NT2/D1 (cell line): ENCODE results near the gene AK9.

Experiments used
- DNase-seq: peaks from one replicate; pipeline ENCODE4 v3.0.0-alpha.2; 2011; ENCODE audit warnings: low read depth, low spot score
- H3K27me3 ChIP-seq: 2 replicates; pipeline ENCODE4 v1.6.0; 2011; ENCODE audit warnings: mild to moderate bottlenecking; ENCODE audit not compliant: insufficient read length, insufficient read depth
- H3K36me3 ChIP-seq: 2 replicates; pipeline ENCODE4 v1.6.1; 2011; ENCODE audit warnings: mild to moderate bottlenecking, low read length, mixed read lengths; ENCODE audit not compliant: insufficient read depth, insufficient read length
- H3K4me1 ChIP-seq: 2 replicates; pipeline ENCODE4 v1.5.1; 2011; ENCODE audit not compliant: insufficient read depth, insufficient read length
- H3K4me3 ChIP-seq: 2 replicates; pipeline ENCODE4 v1.5.1; 2011; ENCODE audit warnings: low read depth; ENCODE audit not compliant: insufficient read length
- H3K9ac ChIP-seq: 2 replicates; pipeline ENCODE4 v1.6.0; 2011; ENCODE audit warnings: low read depth; ENCODE audit not compliant: insufficient read length
- H3K9me3 ChIP-seq: 2 replicates; pipeline ENCODE4 v1.5.1; 2011; ENCODE audit warnings: mild to moderate bottlenecking, low read length; ENCODE audit not compliant: insufficient read depth
- SUZ12 ChIP-seq: IDR thresholded peaks from 2 replicates; pipeline ENCODE4 v1.6.1; 2011; ENCODE audit not compliant: insufficient read length, insufficient read depth; ENCODE audit errors: extremely low read depth
- YY1 ChIP-seq: IDR thresholded peaks from 2 replicates; pipeline ENCODE4 v1.6.1; 2011; ENCODE audit not compliant: insufficient read length, insufficient read depth
- ZNF274 ChIP-seq: IDR thresholded peaks from 2 replicates; pipeline ENCODE4 v1.6.1; 2011; ENCODE audit warnings: mild to moderate bottlenecking, low read depth, low read length

Gene AK9

GRCh38 chr6:109514946-109515345 is 176.1 kb downstream of the AK9 start:
- Histone ChIP-seq H3K4me3 (no peak overlapping the region), H3K4me1 (no peaks in the 10 kb centered on the region), H3K9me3 (peaks cover 22% of the 10 kb centered on the region), H3K9ac (no peak overlapping the region), H3K36me3 (no peaks in the 10 kb centered on the region), H3K27me3 (no peaks in the 10 kb centered on the region)
- TF ChIP-seq YY1, result no peak
- TF ChIP-seq ZNF274, result no peak
- no peak for TF ChIP-seq SUZ12
- no peak for DNase-seq

DNA sequence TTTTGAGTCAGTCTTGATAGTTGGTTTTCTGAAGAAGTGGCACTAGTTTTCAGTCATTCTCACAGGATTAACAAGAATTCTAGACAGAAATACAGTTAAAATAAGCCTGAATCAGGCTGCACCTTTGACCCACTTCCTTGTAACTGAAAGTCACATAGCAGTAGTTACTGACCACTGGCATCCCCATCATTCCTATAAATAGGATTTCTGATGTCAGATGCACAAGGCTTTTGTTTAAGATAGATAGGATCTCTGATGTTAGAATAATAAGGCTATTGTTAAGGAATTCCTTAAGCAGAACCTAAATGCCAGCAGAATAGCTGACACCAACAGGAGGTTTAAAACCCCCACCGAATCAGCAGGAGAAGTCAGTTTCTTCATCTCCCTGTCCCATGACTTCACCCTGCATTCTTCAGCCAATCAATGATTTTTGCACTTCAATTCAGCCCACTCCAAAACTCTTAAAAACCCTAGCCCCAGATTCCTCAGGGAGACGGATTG is 177.4 kb downstream of the AK9 start:
- no peak for TF ChIP-seq YY1
- TF ChIP-seq SUZ12, result no peak
- TF ChIP-seq ZNF274, result no peak
- H3K27me3 ChIP-seq, result no peaks in the 10 kb centered on the region
- H3K36me3 ChIP-seq, result no peaks in the 10 kb centered on the region
- no peak overlapping the region for H3K4me3 ChIP-seq
- H3K4me1 ChIP-seq, result peaks cover under 1% of the 10 kb centered on the region
- peak; percentile 75 for DNase-seq
- H3K9ac ChIP-seq, result no peak overlapping the region
- H3K9me3 ChIP-seq, result peaks cover 30% of the 10 kb centered on the region

- DNase-seq, result no peak
- Histone ChIP-seq H3K4me3 (no peak overlapping the region), H3K9ac (no peak overlapping the region), H3K27me3 (no peaks in the 10 kb centered on the region), H3K9me3 (peaks cover 30% of the 10 kb centered on the region), H3K36me3 (no peaks in the 10 kb centered on the region), H3K4me1 (peaks cover 2% of the 10 kb centered on the region)
- TF ChIP-seq YY1 (no peak), SUZ12 (no peak), ZNF274 (no peak)
Measured at GRCh38 chr6:109512271-109512817, 178.7 kb downstream of the AK9 start.

- Histone ChIP-seq H3K9me3 (peaks cover 30% of the 10 kb centered on the region), H3K4me1 (peaks cover 2% of the 10 kb centered on the region), H3K4me3 (no peak overlapping the region), H3K9ac (no peak overlapping the region), H3K27me3 (no peaks in the 10 kb centered on the region), H3K36me3 (no peaks in the 10 kb centered on the region)
- DNase-seq, result no peak
- no peak for TF ChIP-seq ZNF274
- no peak for TF ChIP-seq YY1
- TF ChIP-seq SUZ12, result no peak
Measured at GRCh38 chr6:109511832-109512231, 179.2 kb downstream of the AK9 start.

DNA sequence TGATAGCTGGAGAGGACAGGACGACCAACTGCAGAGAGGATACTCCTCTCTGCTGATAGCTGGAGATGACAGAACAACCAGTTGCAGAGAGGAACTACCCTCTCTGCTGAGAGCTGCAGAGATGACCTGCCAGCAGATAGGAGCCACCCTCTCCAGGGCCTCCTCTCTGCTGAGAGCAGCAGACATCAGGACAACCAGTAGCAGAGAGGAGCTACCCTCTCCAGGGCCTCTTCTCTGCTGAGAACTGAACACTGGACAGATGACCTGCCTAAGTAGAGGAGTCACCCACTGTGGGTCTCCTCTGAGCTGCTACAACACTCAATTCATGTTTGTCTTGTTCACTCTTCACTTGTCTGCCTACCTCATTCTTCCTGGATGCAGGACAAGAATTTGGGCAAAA is 180.6 kb downstream of the AK9 start:
- no peaks in the 10 kb centered on the region for H3K36me3 ChIP-seq
- TF ChIP-seq SUZ12 (no peak), YY1 (no peak), ZNF274 (no peak)
- H3K4me3 ChIP-seq, result no peak overlapping the region
- H3K27me3 ChIP-seq, result no peaks in the 10 kb centered on the region
- DNase-seq, result no peak
- H3K9ac ChIP-seq, result no peak overlapping the region
- peaks cover 30% of the 10 kb centered on the region for H3K9me3 ChIP-seq
- H3K4me1 ChIP-seq, result peaks cover 2% of the 10 kb centered on the region

DNA sequence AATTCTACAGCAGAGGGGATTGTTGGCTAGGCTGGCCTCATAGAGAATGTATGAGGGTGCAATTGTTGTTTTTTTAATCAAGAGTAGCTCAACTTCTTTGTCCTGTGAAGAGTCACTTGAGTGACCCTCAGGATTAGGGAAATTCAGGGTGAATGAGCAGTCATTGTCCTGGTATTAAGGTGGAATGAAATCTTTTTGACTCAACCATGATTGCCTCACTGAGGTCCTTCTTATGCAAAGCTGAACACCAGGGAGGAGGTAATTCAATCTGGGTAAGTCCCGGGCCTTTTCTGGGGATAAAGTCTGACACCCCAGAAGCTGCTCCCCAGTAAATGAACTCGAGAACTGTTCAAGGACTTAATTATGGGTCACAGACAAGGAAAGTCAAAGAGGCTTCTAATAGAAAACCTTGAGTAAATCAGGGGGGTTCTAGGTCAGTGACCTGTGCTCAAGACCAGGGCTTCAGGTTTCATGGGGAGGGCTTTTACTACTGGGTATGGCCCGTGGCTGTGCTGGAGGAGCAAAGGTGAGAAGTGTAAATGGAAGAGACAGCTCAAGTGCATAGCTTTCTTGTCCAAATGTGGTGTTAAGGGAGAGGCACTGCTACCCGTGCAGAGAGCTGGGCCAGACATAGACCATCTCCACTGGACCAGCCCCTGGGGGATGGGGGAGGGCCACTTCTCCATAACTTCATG is 182.7 kb downstream of the AK9 start:
- H3K4me1 ChIP-seq, result peaks cover 2% of the 10 kb centered on the region
- no peaks in the 10 kb centered on the region for H3K27me3 ChIP-seq
- H3K9me3 ChIP-seq, result peaks cover 30% of the 10 kb centered on the region
- no peaks in the 10 kb centered on the region for H3K36me3 ChIP-seq
- no peak overlapping the region for H3K4me3 ChIP-seq
- peak; percentile 79 for DNase-seq
- no peak for TF ChIP-seq SUZ12
- no peak for TF ChIP-seq ZNF274
- TF ChIP-seq YY1, result no peak
- no peak overlapping the region for H3K9ac ChIP-seq

- Histone ChIP-seq H3K4me3 (no peak overlapping the region), H3K9ac (no peak overlapping the region), H3K9me3 (peaks cover 25% of the 10 kb centered on the region), H3K36me3 (no peaks in the 10 kb centered on the region), H3K4me1 (peaks cover 2% of the 10 kb centered on the region), H3K27me3 (no peaks in the 10 kb centered on the region)
- no peak for TF ChIP-seq YY1
- DNase-seq, result no peak
Measured at GRCh38 chr6:109507490-109508072, 183.4 kb downstream of the AK9 start.
